Activated CD8-positive, alpha-beta memory T cell treated with anti-CD3 and anti-CD28 coated beads, Interleukin-2, amount 50 U/mL, for 1 hour (primary cell): ENCODE data around the gene TBX20.
"Not testable (repeated sequence)": the region's sequence is repeated elsewhere in the genome, so short reads cannot be mapped to it uniquely, and the experiment has no call there.

ENCODE experiments used
- DNase-seq: peaks from one replicate; pipeline ENCODE4 v3.0.0-alpha.2; 2020; ENCODE audit errors: extremely low read depth

TBX20 gene

DNA sequence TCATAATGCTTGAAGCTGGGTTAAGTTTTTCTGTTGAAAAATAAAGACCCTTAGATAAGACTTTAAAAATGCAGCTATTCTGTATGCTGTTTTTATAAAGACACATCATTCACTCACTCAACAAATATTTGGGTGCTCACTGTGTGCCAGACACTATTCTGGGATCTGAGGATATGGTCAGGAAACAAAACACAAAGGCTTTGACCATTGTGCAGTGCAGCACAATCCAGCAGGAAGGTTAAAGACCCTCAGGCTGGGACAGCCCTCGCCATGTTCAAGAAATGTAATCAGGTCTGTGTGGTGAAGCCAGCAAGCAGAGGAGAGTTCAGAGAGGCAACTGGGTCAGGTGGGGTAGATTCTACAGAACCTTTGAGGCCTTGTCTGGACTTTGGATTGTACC, 31.5 kb downstream of the TBX20 start:
- not testable (repeated sequence) for DNase-seq

DNA sequence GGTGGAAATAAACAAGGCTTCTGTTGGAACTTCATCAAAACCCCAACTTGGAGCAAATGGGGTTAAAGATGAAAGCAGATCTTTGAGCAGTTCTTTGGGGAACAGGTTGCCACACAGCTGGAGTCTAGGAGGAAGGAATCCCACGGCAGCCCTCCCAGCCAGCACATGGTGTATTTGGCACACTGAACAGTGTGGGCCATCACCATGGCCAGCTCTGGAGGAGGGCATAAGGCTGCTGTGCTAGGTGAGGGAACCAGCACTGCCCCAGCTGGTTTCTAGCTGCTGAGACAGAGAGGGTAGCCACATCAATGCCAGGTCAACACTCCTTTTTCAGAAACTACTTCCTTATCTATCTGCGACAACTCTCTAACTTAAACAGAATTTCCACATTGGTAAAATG, 33.7 kb downstream of the TBX20 start:
- DNase-seq, result not testable (repeated sequence)

DNA sequence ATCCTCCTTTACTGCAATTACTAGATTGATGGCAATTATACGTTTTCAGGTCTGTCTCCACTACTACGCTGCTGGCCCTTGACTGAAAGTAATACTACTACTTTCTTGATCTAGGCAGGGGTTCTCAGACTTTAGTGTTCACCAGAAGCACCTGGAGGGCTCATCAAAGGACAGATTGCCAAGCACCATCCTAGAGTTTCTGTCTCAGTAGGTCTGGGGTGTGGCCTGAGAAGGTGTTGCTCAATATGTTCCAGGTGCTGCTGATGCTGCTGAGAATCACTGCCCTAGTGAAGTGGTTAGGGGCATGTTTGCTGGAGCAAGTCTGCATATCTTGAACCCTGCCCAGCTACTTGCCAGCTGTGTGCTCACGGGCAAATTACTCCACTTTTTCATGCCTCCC, 37.9 kb downstream of the TBX20 start:
- DNase-seq, result not testable (repeated sequence)

DNA sequence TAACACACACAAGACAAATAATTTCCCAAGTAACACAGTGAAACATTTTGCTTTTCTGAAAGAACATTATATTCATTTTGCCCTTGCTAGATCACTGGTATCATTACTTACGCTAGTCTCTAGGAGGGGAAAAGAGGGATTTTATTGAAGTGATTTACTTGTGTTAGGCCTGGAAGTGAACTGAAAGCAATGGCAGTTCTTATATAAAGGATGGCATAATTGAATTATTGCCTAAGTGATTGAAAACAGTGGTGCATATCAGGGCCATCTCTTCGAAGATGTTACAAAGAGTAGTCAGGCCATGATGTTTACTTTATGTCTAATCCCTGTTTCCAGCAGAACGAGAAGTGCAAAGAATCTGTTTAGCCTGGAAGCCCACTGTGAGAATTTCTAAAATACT, 38.8 kb downstream of the TBX20 start:
- DNase-seq, result not testable (repeated sequence)

DNA sequence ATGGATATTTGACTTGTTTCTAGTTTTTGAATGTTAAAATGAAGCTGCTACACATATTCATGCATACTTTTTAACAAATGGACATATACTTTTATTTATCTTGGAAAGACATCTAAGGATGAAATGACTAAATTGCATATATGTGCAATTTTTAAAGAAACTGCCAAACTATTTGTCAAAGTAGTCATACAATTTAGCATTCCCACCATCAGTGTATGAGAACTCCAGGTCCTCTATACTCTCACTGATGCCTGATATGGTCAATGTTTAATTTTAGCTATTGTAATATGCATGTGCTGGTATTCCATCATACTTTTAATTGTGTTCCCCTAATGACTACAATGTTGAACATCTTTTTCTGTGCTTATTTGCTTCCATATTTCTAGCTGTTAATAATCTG, 47.0 kb downstream of the TBX20 start:
- not testable (repeated sequence) for DNase-seq

DNA sequence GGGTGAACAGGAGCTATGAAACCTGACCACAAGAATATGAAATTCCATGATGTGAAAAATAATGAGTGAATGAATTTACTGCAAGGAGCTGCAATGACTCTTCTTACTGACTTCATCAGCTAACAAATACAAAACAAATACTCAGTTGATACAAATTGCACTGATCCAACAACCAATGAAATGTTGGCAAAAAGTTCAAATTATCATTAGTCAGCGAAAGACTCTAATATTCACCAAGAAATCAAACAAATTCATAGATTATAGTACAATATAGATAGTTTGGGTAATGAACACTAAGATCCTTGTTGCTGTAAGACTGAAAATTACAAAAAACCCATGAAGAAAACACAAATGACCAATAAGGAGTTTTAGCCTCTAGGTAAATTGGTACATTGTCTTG, 49.0 kb downstream of the TBX20 start:
- DNase-seq, result not testable (repeated sequence)

DNA sequence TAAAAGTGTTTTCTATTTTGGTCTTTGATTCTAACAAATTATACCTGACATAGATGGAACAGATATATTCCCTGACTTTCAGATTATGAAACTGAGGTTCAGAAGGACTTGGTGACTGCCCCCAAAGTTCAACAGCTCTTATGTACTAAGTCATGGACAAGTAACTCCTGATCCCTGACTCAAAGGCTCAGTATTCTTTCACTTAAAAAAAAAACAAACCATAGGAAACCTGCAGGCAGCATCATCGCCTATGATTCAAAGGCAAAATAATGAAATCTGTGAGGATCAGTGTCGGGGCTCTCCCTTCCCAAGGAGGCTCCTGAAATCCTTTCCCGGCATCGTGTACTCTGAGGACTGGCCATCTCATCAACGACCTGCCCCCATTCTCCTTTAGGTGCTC, 49.9 kb downstream of the TBX20 start:
- DNase-seq, result not testable (repeated sequence)

DNA sequence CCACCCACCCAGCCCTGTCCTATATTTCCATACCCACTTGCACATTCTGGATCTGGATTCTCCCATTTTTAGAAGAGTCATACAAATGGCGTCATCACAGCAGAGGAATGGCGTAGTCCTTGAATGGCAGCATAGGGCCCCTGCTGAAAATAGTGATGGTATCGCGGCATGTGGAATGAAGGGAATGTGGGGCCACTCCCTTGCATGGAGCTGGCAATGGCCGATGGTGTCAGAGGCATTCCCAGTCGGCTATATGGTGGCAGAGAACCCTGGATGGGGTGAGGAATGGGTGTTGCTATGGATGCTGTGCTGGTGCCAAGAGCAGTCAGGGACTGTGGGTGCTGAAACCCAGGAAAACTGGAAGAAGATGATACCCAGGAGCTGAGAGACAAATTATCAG, 51.5 kb downstream of the TBX20 start:
- not testable (repeated sequence) for DNase-seq

- DNase-seq, result not testable (repeated sequence)
These were observed 53.7 kb downstream of the TBX20 start for GRCh38 chr7:35200170-35200569.

DNA sequence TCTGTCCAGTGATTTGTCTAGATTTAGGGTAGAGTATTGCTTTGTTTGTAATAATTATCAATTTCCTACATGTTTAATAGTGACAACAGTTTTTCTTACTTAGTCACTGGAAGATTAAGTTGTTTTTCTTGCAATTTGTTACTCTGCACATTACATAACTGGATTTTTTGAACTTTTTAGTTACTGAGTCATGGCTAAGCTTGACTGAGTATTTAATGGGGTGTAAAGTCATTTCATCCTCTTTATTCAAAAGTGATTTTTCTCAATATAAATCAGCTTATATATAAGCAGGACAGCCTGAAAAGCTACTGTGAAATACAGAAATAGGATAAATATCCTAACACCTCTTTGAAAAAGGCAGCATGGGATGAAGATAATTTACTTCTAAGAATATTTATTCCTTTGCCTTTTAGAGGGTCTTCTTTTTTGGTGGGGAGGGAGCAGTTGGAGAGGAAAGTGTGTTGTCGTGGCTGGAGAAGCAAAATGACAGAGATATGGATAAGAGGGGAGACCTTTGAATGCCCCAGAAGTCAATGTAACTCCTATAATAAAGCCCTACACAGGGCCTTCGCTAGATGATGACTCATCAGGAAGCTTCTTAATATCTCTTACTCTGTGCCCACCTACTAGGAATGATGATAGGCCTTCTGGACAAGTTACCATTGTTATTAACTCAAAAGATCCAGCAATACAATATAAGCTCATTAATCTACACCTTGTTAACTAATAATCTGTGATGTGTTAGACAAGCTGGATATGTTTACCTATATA, 55.3 kb downstream of the TBX20 start:
- not testable (repeated sequence) for DNase-seq

DNA sequence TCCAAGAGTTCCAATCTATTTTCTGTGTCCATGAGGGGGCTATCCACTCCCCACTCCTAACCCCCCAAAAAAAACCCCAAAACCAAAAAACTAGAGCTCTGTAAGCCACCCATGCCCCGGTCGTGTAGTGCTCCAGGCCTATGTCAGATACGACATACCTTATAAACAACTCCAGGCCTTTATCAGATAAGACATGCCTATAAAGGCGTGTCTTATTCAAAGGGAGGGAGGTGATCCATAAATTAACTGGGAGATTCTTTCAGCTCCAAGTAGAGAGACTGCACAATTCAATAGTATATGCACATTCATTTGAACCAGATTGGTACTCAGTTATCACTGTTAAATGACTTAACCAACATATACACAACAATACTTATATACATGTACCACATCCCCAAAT, 62.3 kb downstream of the TBX20 start:
- not testable (repeated sequence) for DNase-seq

GRCh38 chr7:35190146-35190773, 63.6 kb downstream of the TBX20 start:
- DNase-seq, result not testable (repeated sequence)

DNA sequence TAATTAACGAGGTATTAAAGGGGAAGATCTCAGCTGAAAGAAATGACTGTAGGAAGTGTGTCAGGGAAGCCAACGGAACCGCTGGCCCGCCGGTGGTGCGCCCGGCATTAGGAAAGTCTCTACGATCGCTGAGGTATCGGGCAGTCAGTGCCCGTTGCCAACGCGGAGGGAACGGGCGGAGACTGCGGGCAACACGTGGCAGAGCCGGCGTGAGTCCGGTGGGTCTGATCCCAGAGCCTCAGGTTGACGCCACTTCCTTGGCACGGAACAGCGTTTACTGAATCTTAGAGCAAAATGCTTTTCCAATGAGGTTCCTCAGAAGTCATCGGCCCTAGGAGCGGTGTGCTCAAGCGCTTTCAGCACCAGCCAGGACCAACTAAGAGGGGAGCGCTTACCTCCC, 67.1 kb downstream of the TBX20 start:
- not testable (repeated sequence) for DNase-seq

DNA sequence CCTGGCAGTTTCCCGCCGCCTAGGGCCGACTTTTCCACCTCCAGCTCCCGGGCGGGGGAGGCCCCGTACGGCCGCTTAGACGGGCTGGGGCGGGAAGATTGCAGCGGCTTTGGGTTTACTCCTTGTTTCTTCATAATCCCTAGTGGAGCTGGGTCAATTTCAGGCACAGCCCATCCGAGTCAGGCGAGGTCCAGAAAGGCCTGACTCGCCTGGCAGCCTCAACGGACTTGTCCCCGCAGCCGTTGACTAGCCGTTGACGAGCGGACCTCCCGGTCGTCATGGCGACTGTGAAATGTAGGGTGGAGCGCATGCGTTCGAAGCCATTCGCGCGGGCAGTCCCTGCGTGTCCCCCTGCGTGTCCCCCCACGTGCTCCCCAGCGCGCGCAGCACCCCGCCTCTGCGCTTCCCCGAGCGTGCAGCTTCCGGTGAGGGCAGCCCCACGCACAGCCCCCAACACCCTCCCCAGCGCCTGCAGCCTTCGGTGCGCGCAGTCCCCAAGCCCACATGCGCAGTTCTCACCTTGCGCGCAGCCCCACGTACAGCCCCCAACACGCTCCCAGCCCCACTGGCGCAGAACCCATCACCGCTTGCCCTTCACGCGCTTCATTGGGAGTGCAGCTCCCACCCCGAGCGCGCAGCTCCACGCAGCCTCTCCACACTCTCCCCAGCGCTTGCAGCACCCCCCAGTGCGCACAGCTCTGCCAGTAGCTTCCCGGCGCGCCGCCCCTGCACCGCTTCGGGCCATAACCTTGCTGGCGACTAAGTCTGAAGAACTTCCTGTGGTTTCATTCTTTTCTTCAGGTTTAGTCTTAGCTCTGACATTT, 67.8 kb downstream of the TBX20 start:
- no peak for DNase-seq

DNA sequence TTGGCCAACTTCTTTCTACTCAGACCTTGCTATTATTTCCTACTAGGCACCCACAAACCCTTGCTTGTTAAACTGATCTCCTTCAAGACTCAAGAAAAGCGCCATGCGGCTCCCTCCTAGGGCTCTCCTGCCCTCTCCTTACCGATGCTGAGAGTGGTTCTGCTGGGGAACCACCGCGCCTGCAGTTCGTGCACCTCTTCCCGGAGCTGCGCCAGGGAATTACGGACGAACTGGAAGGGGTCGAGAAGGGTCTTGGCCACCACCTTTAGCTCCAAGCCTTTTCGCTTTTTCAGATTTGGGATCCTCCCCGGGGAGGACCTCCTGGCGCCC, 68.4 kb downstream of the TBX20 start:
- not testable (repeated sequence) for DNase-seq

DNA sequence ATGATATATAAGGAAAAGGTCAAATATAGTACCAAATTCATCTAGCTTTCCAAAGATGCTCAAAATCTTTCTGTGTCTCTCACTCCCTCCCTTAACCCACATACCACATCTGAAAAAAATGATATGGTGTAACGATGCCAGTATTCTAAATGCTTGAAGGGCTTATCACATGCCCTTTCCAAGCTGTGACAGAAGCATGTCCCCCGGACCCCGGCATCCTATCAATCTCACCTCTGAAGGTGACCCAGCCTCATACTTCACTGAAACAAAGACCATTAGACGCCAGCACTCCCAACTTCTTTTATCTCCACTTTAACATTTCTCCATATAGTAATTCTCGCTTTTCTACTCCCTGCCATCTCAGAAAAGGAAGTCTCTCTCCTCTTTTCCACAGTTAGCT, 68.9 kb downstream of the TBX20 start:
- DNase-seq, result not testable (repeated sequence)

DNA sequence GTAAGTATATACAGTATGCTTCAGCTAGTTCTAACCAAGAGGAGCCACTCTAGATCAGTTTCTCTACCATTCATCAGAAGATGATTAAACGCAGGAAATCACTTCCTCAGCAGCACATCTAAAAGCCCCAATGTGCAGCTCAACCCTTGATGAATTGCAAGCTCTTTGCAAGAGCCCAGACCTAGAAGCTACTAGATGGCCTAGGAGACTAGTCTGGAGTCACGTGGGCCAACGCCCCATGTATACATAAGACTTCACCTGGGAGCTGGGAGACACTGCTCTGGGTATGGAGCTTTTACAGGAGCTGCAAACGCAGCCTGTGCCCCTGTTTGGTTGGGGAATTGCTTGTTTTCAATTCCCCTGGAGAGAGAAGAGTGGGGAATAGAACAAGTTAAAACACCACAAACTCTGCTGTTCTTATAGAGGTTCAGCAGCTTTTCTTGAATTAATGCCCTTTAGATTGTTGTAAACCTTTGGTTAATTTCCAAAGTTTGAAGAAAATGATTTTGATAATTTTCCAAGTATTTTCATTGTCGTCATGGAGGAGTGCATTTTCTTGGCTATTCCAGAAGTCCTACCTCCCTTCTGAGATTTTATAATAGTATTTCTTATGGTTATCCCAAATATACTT, 69.9 kb downstream of the TBX20 start:
- not testable (repeated sequence) for DNase-seq

DNA sequence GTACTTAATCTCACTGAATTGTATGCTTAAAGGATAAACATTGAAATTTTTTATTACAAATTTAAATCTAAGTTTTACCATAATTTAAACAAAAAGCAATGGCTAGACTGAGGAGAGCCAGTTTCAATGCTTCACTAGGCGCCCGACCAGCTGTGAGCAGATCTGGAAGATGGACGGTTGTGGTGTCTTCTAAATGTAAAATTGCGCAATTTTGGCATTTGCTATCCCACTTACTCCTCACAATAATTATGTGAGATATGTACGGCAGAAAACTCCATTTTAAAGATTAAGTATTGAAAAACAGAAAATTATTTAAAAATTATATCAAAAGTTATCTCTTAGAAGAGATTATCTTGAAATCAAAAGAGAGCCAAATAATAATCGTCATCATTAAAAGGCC, 73.2 kb downstream of the TBX20 start:
- DNase-seq, result not testable (repeated sequence)

DNA sequence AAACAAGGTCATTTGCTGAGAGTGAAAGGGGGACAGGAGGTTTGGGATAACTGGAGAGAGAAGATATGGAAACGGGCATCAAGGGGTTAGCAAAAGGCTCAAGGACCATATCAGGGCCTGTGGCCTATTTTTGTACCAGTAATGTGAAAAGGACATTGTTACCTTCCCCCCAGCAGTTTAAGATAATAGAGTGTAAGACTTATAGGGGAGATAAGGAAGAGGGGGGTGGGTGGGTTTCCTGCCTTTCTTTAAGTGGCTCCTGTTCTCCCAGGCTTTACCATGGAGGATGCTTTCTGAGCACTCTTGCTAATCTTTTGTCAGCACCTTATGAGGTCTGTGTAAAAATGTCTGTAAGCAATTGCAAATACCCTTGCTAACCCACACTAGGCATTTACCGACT, 80.7 kb downstream of the TBX20 start:
- DNase-seq, result not testable (repeated sequence)

DNA sequence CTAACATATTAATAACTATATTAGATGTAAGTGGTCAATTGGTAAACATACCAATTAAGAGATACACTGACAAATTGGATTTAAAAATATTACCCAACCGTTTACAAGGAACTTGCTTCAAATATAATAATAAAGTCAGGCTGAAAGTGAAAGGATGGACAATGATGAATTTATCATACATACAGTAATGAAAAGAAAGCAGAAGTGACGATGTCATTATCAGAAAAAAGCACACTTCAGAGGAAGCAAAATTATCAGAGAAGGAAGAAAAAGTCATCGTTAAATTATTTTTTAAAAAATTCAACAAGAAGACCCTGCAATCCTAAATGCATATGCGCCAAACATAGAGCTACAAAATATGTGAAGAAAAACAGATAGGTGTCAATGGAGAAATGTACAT, 81.8 kb downstream of the TBX20 start:
- DNase-seq, result not testable (repeated sequence)

DNA sequence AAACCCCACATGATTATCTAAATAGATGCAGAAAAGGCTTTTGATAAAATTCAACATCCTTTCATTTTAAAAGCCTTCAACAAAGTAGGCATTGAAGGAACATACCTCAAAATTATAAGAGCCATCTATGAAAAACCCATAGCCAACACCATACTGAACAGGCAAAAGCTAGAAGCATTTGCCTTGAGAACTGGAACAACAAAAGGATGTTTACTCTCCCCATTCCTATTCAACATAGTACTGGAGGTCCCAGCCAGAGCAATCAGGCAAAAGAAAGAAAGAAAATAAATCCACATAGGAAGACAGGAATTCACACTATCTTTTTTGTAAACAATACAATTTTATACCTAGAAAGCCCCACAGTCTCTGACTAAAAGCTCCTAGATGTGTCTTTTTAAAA, 86.2 kb downstream of the TBX20 start:
- not testable (repeated sequence) for DNase-seq

DNA sequence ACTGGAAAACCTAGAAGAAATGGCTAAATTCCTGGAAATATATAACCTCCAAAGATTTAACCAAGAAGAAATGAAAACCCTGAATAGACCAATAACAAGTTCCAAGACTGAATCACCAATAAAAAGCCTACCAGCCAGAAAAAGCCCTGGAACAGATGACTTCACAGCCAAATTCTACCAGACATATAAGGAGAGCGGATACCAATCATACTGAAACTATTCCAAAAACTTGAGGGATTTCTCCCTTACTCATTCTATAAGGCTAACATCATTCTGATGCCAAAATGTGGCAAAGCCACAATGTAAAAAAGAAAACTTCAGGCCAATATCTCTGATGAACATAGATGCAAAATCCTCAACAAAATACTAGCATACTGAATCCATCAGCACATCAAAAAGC, 86.7 kb downstream of the TBX20 start:
- not testable (repeated sequence) for DNase-seq
